DND-41 (cell line): Measurements from ENCODE around the gene EDNRA.

ENCODE experiments used
- EZH2 ChIP-seq: IDR thresholded peaks from 3 replicates; pipeline ENCODE4 v1.6.1; 2012; ENCODE audit warnings: borderline replicate concordance, low read depth, mild to moderate bottlenecking, moderate library complexity, low read length, inconsistent platforms; ENCODE audit not compliant: severe bottlenecking
- TF ChIP-seq, protein P1 (sequence below): IDR thresholded peaks from 2 replicates; pipeline ENCODE4 v1.5.1; 2012; ENCODE audit warnings: borderline replicate concordance, low read length, moderate library complexity, mild to moderate bottlenecking; ENCODE audit not compliant: poor library complexity, severe bottlenecking; ENCODE audit errors: extremely low read depth

DNA sequence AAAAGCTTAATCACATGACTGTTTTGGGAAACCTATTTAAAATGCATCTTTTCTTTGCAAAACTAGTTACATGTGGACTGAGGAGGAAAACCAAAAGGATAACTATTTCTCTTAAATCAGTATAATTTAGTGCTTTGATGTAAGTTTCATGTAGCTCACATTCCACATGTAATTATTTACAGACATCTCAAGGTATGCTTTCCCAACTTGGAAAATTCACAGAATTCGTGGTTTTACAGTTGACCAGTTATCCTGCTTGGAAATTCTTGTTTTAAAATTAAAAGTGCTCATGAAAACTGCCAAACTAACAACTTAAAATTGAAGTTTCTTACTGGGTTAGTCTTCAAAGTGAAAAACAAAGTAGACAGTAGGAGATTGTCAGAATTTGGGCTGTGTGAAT, 52.4 kb downstream of the EDNRA start:
- TF ChIP-seq, protein P1, sequence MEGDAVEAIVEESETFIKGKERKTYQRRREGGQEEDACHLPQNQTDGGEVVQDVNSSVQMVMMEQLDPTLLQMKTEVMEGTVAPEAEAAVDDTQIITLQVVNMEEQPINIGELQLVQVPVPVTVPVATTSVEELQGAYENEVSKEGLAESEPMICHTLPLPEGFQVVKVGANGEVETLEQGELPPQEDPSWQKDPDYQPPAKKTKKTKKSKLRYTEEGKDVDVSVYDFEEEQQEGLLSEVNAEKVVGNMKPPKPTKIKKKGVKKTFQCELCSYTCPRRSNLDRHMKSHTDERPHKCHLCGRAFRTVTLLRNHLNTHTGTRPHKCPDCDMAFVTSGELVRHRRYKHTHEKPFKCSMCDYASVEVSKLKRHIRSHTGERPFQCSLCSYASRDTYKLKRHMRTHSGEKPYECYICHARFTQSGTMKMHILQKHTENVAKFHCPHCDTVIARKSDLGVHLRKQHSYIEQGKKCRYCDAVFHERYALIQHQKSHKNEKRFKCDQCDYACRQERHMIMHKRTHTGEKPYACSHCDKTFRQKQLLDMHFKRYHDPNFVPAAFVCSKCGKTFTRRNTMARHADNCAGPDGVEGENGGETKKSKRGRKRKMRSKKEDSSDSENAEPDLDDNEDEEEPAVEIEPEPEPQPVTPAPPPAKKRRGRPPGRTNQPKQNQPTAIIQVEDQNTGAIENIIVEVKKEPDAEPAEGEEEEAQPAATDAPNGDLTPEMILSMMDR, result no peak
- no peak for TF ChIP-seq EZH2
